HG02642 (cell line): ENCODE measurements around the gene KDM3B.

Experiments
- ATAC-seq: cut with Tn5 transposase; IDR thresholded peaks from one replicate; pipeline ENCODE4 v1.9.1; 2021; ENCODE audit warnings: mild to moderate bottlenecking; ENCODE audit not compliant: unreplicated experiment, poor library complexity

Gene KDM3B

GRCh38 chr5:138444774-138445546 lies 92.5 kb downstream of the KDM3B start:
- no peak for ATAC-seq

- ATAC-seq, result no peak
Measured at GRCh38 chr5:138445547-138446271, 93.2 kb downstream of the KDM3B start.

DNA sequence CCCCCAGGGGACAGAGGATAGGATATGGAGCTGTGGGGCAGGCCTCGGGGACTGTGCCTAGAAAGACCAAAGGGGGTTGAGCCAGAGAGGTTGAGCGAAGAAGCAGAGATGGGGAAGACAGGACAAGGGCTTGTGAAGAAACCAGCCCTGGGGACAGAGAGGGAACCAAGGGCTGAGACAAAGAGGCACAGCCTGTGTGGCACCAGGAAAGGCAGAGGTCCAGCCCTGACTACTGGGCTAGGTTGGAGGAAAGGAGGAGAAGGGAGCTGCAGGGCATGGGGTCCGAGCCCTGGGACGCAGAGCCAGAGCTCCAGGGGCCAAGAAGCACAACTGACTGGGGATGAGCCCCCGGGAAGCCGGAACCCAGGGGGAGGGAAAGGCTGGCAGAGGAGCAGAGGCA lies 95.6 kb downstream of the KDM3B start:
- no peak for ATAC-seq

- no peak for ATAC-seq
Measured at GRCh38 chr5:138448481-138449398, 96.3 kb downstream of the KDM3B start.

DNA sequence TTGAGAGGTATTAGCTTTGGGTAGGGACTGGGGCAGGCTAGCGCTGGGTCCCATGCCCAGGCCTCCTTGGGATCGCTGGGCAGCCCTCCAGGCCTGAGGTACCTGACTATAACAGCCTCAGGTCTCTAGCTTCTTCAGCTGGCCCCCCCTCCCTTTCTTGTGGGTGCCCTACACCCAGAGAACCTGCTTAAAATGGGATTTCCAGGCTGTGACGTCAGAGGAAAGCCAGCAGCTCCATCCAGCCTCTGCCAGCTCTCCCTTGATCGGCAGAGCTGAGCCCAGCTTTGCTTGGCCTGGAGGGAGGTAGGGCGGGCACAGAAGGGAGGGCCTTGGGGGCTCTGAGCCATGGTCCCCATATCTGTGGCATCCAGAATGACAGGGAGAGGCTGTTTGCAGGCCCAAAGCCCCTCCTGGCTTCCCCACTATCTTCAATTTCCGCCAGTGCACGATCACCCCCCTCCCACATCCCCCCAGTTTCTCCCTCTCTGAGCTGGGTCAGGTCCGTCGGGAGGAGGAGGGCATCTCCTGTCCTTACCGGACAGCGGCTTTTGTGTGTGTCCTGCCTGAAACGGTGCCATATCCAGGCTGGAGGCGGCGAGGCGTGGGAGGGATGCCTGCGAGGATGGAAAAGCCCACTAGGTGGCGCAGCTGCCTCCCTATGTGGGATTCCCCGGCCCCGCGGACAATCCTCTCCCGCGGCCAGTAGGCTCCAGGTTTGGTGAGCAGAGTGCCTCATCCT lies 97.2 kb downstream of the KDM3B start:
- ATAC-seq, result peak; percentile 84

GRCh38 chr5:138450971-138451370 lies 98.5 kb downstream of the KDM3B start:
- ATAC-seq, result no peak

- no peak for ATAC-seq
Measured at GRCh38 chr5:138452720-138453119, 100.2 kb downstream of the KDM3B start.

DNA sequence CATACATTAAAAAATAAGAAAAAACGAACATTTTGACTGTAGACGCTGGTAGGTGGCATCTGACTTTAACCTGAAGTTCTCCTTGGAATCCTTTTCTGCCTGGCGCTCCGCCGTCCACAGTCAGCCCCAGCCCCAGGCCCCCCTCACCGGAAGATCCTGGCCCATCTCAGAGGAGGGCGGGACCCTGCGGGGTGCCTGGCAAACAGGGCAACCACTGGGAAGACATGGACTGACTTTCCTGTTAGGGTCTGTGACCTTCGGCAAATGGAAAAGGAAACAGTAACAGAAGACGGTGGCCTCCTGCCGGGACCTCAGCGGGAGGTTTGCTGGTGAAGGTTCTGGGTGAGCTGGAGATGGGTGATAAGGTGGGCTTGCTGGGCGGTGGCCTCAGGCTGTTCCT lies 101.1 kb downstream of the KDM3B start:
- ATAC-seq, result no peak

GRCh38 chr5:138454121-138454520 lies 101.6 kb downstream of the KDM3B start:
- no peak for ATAC-seq

DNA sequence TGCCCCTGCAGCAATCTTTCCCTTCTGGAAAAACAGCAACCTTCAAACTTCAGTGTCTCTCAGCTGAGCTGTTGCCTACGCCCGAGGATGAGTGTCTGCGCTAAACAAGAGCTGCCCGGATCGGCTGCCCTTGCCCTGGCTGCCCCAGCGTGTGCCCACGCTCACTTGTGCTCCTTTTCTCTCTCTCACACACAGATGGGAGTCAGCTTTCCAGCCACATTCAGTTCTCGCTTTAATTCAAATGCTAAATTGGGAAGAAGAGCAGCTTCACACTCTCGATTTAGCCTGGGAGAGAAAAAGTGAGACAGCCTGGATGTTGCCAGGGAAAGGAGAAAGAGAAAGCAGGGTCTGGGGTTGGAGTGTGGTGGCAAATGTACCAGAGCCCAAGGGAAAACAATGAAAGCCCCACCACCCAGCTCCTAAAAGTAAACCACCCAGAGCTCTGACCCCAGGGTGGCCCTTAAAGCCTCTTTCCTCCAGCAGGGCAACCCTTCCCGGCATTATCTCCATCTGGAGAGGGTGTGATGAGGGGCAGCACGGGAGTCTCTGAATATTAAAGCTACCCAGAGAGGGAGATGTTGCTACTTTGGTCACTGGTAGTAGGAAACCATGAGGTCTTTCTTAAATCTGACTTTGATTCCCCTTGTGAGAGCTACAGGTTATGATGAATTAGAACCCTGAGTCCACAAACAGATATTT lies 102.9 kb downstream of the KDM3B start:
- no peak for ATAC-seq

GRCh38 chr5:138457531-138458275 lies 105.2 kb downstream of the KDM3B start:
- no peak for ATAC-seq

GRCh38 chr5:138458384-138458783 lies 105.9 kb downstream of the KDM3B start:
- ATAC-seq, result no peak

DNA sequence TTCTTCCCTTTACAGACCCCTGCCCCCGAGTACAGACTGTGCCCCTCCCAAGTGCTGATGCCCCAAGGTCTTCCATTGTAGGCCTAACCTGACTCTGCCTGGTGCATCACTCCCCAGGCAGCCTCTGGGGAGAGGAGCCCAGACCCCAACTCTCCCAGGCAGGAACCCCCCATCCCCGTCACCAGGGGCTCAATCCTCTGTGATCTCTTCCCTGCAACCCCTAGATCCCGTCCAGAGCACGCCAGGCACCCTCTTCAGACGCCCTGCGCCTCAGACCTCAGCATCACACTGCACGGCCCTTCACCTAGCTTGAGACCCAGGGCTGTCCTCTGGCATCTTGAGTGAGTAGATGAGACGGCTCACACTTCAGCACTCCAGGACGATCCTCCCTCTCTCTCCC lies 106.4 kb downstream of the KDM3B start:
- ATAC-seq, result no peak

- ATAC-seq, result peak; percentile 25
Measured at GRCh38 chr5:138459311-138459933, 106.9 kb downstream of the KDM3B start.

DNA sequence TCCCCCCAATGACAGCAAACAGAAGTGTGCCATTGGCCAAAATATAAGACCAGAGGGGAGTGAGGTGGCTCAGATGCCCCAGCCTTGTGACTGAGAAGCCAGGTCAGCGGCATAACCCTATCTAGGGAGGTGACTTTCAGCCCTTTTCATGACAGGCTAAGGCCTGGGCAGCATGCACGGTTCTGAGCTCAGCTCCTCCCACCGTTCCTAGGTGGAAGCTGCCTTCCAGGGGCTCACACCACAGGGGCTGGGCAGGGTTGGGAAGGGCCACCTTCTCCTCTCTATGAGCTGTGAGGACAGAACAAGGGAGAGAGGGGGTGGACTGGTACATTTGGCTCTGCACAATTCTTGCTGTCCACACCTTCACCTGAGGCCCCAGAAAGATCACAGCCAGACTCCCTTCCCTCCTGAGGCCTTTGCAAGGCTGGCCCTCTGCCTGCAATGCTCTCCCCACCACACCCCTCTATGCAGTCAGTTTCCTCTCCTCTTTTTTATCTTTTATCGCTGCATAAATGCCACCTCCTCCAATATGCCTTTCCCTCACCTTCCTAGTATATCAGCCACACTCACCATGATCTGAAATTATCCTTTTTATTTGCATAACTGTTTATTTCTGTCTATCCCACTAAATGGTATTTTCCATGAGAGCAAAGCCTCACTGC lies 107.7 kb downstream of the KDM3B start:
- ATAC-seq, result no peak

- no peak for ATAC-seq
Measured at GRCh38 chr5:138461343-138462125, 109.0 kb downstream of the KDM3B start.

DNA sequence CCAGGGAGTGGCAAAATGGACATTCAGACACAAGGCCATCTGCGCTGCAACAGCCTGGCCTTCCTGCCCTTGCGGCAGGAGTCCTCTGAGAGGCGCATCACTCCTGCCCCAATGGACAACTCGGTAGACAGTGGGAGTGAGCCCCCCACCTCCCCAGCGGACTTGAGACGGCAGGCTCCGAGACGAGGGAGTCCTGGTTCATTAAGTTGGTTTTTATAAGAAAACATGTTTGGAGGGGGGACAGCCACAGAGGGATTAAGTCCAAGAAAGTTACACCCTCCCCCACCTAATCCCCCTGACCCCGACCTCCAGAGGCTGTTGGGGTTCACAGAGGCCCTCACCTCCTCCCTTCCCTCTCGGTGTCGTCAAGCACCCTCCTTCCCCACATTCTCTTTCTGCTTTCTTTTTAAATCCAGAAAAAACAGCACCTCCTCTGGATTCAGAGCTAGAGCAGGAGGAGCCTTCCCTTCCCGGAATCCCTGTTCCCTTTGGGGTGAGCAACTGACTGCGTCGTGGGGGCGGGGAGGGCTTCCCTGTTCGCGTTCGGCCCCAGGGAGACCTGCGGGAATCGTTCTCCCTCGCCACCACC lies 111.0 kb downstream of the KDM3B start:
- ATAC-seq, result no peak
